Measurements from ENCODE around the gene ITGA11.

- no peak for TF ChIP-seq ZNF274 (IDR thresholded peaks at IDR 0.05; ENCODE audit: low read depth, low read length)
- no peak for TF ChIP-seq YY1 (IDR thresholded peaks at IDR 0.05; ENCODE audit: insufficient read depth, insufficient read length)
- no peak for TF ChIP-seq SUZ12 (IDR thresholded peaks at IDR 0.05; ENCODE audit: extremely low read depth, insufficient read depth, insufficient read length)
These were observed 48.5 kb downstream of the ITGA11 start for GRCh38 chr15:68383161-68384074.
